Stimulated activated CD8-positive, alpha-beta memory T cell treated with anti-CD3 and anti-CD28 coated beads, Interleukin-15, amount 100 ng/mL, for 48 hours (primary cell): ENCODE data around the gene ABHD10.
"Not testable (repeated sequence)": the region's sequence is repeated elsewhere in the genome, so short reads cannot be mapped to it uniquely, and the experiment has no call there.

ENCODE experiments used
- DNase-seq, 2 donors: peaks; one replicate each; pipeline ENCODE4 v3.0.0-alpha.2; 2020; ENCODE audit warnings: low read depth in 2 of 2

Gene ABHD10

GRCh38 chr3:112032098-112032731 lies 53.4 kb downstream of the ABHD10 start:
- DNase-seq, result no peak

GRCh38 chr3:112034436-112034835 lies 55.6 kb downstream of the ABHD10 start, which contains the start of gene TMPRSS7:
Gene TMPRSS7, plus strand, starts transcription at chr3:112034736. Its CDS starts 110 bp downstream, at chr3:112034846.
- DNase-seq, result no peak

- no peak for DNase-seq
Measured at GRCh38 chr3:112035241-112035640, 56.4 kb downstream of the ABHD10 start.

GRCh38 chr3:112037194-112037593 lies 58.4 kb downstream of the ABHD10 start:
- not testable (repeated sequence) for DNase-seq

GRCh38 chr3:112038863-112039262 lies 60.0 kb downstream of the ABHD10 start:
- DNase-seq, result no peak

- DNase-seq, result no peak
Measured at GRCh38 chr3:112041321-112041720, 62.5 kb downstream of the ABHD10 start.

GRCh38 chr3:112042842-112043280 lies 64.0 kb downstream of the ABHD10 start:
- DNase-seq, result no peak
